HepG2 (cell line): ENCODE data around the gene GDF7. TPM values are rescaled to one million over a fixed set of nuclear protein-coding genes. Genes with fewer than 3 reads are reported as not detected.

ENCODE experiments used
- AKAP8 ChIP-seq: sonication (generic); formaldehyde crosslinking; IDR thresholded peaks from 2 replicates; pipeline ENCODE4 v1.5.1; 2020; ENCODE audit warnings: mild to moderate bottlenecking, missing genetic modification reagents
- ATAD3A ChIP-seq: sonication (generic); formaldehyde crosslinking; IDR thresholded peaks from 2 replicates; pipeline ENCODE4 v1.4.0; 2020; ENCODE audit warnings: missing genetic modification reagents
- DMAP1 ChIP-seq: IDR thresholded peaks from 2 replicates; pipeline ENCODE4 v1.6.1; 2016
- ERF ChIP-seq: IDR thresholded peaks from 2 replicates; pipeline ENCODE4 v1.6.1; 2018; ENCODE audit warnings: missing biosample characterization, missing genetic modification reagents
- HHEX ChIP-seq: IDR thresholded peaks from 2 replicates; pipeline ENCODE4 v1.6.1; 2016; ENCODE audit warnings: control low read depth
- HOXA5 ChIP-seq: sonication (generic); formaldehyde crosslinking; IDR thresholded peaks from 2 replicates; pipeline ENCODE4 v1.4.0; 2020; ENCODE audit warnings: missing genetic modification reagents
- HOXA9 ChIP-seq: sonication (generic); formaldehyde crosslinking; IDR thresholded peaks from 2 replicates; pipeline ENCODE4 v1.8.1; 2022; ENCODE audit warnings: missing genetic modification reagents, mild to moderate bottlenecking, moderate library complexity, borderline replicate concordance
- KDM3A ChIP-seq: IDR thresholded peaks from 2 replicates; pipeline ENCODE4 v1.6.1; 2018; ENCODE audit warnings: low read depth, missing compliant biosample characterization
- MAZ ChIP-seq, 2 experiments: sonication (generic) in 1 of 2; formaldehyde crosslinking in 1 of 2; IDR thresholded peaks; 2 replicates each; pipeline versions ENCODE4 v1.5.0 to v1.6.1; 2012 to 2020; ENCODE audit warnings: low read depth in 2 of 2, mild to moderate bottlenecking in 2 of 2, borderline replicate concordance in 1 of 2, improper control_type of control experiment in 1 of 2, low read length in 1 of 2, missing genetic modification reagents in 1 of 2, moderate library complexity in 1 of 2
- MED1 ChIP-seq: sonication (generic); formaldehyde crosslinking; IDR thresholded peaks from 2 replicates; pipeline ENCODE4 v1.4.0; 2020; ENCODE audit warnings: missing genetic modification reagents
- PAF1 ChIP-seq: IDR thresholded peaks from 2 replicates; pipeline ENCODE4 v1.6.1; 2016; ENCODE audit warnings: missing genetic modification reagents, missing compliant biosample characterization
- REL ChIP-seq: sonication (generic); formaldehyde crosslinking; conservative IDR thresholded peaks from 2 replicates; pipeline ENCODE4 v1.8.0; 2022; ENCODE audit warnings: mild to moderate bottlenecking, missing genetic modification reagents, moderate library complexity
- RELA ChIP-seq: sonication (generic); formaldehyde crosslinking; IDR thresholded peaks from 2 replicates; pipeline ENCODE4 v1.4.0; 2020; ENCODE audit warnings: missing genetic modification reagents
- SCMH1 ChIP-seq: sonication (generic); formaldehyde crosslinking; IDR thresholded peaks from 2 replicates; pipeline ENCODE4 v1.9.0; 2021; ENCODE audit warnings: missing genetic modification reagents, mild to moderate bottlenecking, borderline replicate concordance
- THAP11 ChIP-seq: IDR thresholded peaks from 2 replicates; pipeline ENCODE4 v1.6.1; 2016; ENCODE audit warnings: missing biosample characterization, missing genetic modification reagents
- ZBTB38 ChIP-seq: sonication (generic); formaldehyde crosslinking; IDR thresholded peaks from 2 replicates; pipeline ENCODE4 v1.5.1; 2020; ENCODE audit warnings: mild to moderate bottlenecking, missing genetic modification reagents
- ZNF136 ChIP-seq: sonication (generic); formaldehyde crosslinking; IDR thresholded peaks from 2 replicates; pipeline ENCODE4 v1.8.1; 2022; ENCODE audit warnings: low read depth, mild to moderate bottlenecking, moderate library complexity, missing genetic modification reagents
- ZNF557 ChIP-seq: sonication (generic); formaldehyde crosslinking; IDR thresholded peaks from 2 replicates; pipeline ENCODE4 v1.4.0; 2020; ENCODE audit warnings: missing genetic modification reagents
- ZNF773 ChIP-seq: sonication (generic); formaldehyde crosslinking; IDR thresholded peaks from 2 replicates; pipeline ENCODE4 v1.4.0; 2020; ENCODE audit warnings: missing genetic modification reagents, borderline replicate concordance
- ZNF878 ChIP-seq: sonication (generic); formaldehyde crosslinking; IDR thresholded peaks from 2 replicates; pipeline ENCODE4 v1.8.1; 2023; ENCODE audit warnings: mild to moderate bottlenecking, missing genetic modification reagents, moderate library complexity
- ZZZ3 ChIP-seq: sonication (generic); formaldehyde crosslinking; IDR thresholded peaks from 2 replicates; pipeline ENCODE4 v1.4.0; 2020; ENCODE audit warnings: missing genetic modification reagents, mild to moderate bottlenecking, borderline replicate concordance
- polyA plus RNA-seq, 8 experiments: library from polyadenylated mRNA; depleted of rRNA in 3 of 8; stranded (reverse) in 7 of 8; unstranded in 1 of 8; fragments of >200 nt; fragmentation: Illumina TruSeq in 4 of 8; extraction: Trizol in 4 of 8; gene quantifications; 2 replicates each; pipeline versions ENCODE4 v1.2.1 to v1.2.3, GENCODE V29; 2011 to 2016; ENCODE audit warnings: low read depth in 4 of 8, missing spikeins in 1 of 8, mixed read lengths in 1 of 8; ENCODE audit not compliant: insufficient read depth in 1 of 8
- total RNA-seq, 5 experiments: library from RNA; depleted of rRNA; stranded (reverse); fragments of >200 nt; fragmentation: Illumina TruSeq; extraction: Trizol; gene quantifications; 2 replicates each; pipeline ENCODE4 v1.2.3, GENCODE V29; 2016; ENCODE audit warnings: low read depth in 1 of 5
- TF ChIP-seq, protein P1 (sequence below): sonication (generic); formaldehyde crosslinking; IDR thresholded peaks from 2 replicates; pipeline ENCODE4 v1.5.0; 2020; ENCODE audit warnings: mild to moderate bottlenecking, missing genetic modification reagents, moderate library complexity
- TF ChIP-seq, protein P2 (sequence below): sonication (generic); formaldehyde crosslinking; IDR thresholded peaks from 2 replicates; pipeline ENCODE4 v1.5.0; 2020; ENCODE audit warnings: missing genetic modification reagents
- TF ChIP-seq, protein P3 (sequence below): sonication (generic); formaldehyde crosslinking; IDR thresholded peaks from 2 replicates; pipeline ENCODE4 v1.8.1; 2023; ENCODE audit warnings: mild to moderate bottlenecking, moderate library complexity, missing genetic modification reagents
- TF ChIP-seq, protein P4 (sequence below): sonication (generic); formaldehyde crosslinking; IDR thresholded peaks from 2 replicates; pipeline ENCODE4 v1.5.0; 2020; ENCODE audit warnings: missing genetic modification reagents

Gene GDF7
- total and polyA plus RNA-seq, 2 of the 13 experiments (the other 11 are each of a cell fraction or from before 2014, with no cell fraction given): 1.6 to 15.0 TPM

DNA sequence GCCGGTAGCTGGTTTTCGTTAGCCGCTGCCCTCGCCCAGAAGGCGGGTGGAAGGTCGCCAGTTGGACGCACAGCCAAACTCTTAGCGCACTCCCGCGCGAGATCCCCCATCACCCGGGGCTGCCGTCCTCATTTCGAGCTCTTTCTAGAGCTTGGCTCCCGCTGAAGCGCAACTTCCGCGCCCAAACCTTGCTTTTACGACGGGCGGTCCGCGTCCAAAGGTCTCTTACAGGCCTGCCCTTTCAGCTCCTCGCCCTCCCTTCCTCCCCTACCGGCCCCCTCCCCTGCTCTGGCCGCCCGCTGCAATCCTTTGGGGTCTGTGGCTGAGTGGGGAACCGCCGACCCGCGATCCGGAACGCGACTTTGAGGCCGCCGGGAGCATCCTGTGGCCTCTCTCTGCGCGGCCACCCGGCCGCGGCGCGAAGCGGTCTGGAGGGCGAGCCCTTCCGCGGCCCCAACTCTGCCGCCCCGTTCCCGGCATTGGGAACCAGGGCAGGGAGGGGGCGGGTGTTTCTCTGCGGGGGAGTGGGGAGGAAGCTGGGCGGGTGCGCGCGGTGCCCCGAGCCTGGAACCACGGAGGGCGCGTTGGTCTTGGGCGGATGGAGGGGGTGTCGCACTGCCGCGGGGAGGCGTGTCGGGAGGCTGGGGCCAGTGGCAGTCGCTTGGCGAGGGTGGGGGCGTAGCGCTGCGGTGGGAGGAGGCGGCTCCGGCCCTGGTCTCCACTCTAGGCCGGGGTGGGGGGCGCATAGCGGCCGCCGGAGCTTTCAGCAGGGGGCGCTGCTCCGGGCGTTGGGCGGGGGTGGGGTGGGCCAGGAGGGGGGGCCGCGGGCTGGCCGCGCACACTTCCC lies at the start of gene GDF7 (continued):
- TF ChIP-seq, protein P1, sequence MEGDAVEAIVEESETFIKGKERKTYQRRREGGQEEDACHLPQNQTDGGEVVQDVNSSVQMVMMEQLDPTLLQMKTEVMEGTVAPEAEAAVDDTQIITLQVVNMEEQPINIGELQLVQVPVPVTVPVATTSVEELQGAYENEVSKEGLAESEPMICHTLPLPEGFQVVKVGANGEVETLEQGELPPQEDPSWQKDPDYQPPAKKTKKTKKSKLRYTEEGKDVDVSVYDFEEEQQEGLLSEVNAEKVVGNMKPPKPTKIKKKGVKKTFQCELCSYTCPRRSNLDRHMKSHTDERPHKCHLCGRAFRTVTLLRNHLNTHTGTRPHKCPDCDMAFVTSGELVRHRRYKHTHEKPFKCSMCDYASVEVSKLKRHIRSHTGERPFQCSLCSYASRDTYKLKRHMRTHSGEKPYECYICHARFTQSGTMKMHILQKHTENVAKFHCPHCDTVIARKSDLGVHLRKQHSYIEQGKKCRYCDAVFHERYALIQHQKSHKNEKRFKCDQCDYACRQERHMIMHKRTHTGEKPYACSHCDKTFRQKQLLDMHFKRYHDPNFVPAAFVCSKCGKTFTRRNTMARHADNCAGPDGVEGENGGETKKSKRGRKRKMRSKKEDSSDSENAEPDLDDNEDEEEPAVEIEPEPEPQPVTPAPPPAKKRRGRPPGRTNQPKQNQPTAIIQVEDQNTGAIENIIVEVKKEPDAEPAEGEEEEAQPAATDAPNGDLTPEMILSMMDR (CRISPR knock-in tag): peak; percentile 71
- TF ChIP-seq THAP11 (CRISPR knock-in tag) (no peak), HOXA5 (0 out of 2 replicates have a peak, but pooled peaks have one; percentile 24), ZNF878 (CRISPR knock-in tag) (no peak), ERF (CRISPR knock-in tag) (no peak), ATAD3A (CRISPR knock-in tag) (no peak), ZNF136 (no peak), MED1 (no peak), REL (CRISPR knock-in tag) (0 out of 2 replicates have a peak, but pooled peaks have one; percentile 12), ZNF773 (CRISPR knock-in tag) (no peak; the same call in 1 of the 2 replicates), KDM3A (CRISPR knock-in tag) (0 out of 2 replicates have a peak, but pooled peaks have one; percentile 3), HOXA9 (peak; percentile 80; the same call in 1 of the 2 replicates), ZBTB38 (CRISPR knock-in tag) (no peak; the same call in 1 of the 2 replicates), ZZZ3 (CRISPR knock-in tag) (no peak), RELA (CRISPR knock-in tag) (no peak), AKAP8 (no peak), PAF1 (CRISPR knock-in tag) (no peak), SCMH1 (CRISPR knock-in tag) (no peak), DMAP1 (CRISPR knock-in tag) (0 out of 2 replicates have a peak, but pooled peaks have one; percentile 19), HHEX (no peak), ZNF557 (CRISPR knock-in tag) (no peak; the same call in 1 of the 2 replicates), MAZ (IDR thresholded peaks at IDR 0.05; ENCODE audit: borderline replicate concordance, low read depth, low read length) (peak; percentile 92), MAZ (CRISPR knock-in tag; IDR thresholded peaks at IDR 0.05; ENCODE audit: low read depth) (peak; percentile 57; the same call in 1 of the 2 replicates)
- TF ChIP-seq, protein P2, sequence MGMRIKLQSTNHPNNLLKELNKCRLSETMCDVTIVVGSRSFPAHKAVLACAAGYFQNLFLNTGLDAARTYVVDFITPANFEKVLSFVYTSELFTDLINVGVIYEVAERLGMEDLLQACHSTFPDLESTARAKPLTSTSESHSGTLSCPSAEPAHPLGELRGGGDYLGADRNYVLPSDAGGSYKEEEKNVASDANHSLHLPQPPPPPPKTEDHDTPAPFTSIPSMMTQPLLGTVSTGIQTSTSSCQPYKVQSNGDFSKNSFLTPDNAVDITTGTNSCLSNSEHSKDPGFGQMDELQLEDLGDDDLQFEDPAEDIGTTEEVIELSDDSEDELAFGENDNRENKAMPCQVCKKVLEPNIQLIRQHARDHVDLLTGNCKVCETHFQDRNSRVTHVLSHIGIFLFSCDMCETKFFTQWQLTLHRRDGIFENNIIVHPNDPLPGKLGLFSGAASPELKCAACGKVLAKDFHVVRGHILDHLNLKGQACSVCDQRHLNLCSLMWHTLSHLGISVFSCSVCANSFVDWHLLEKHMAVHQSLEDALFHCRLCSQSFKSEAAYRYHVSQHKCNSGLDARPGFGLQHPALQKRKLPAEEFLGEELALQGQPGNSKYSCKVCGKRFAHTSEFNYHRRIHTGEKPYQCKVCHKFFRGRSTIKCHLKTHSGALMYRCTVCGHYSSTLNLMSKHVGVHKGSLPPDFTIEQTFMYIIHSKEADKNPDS: peak; percentile 59; the same call in 1 of the 2 replicates
- TF ChIP-seq, protein P3, sequence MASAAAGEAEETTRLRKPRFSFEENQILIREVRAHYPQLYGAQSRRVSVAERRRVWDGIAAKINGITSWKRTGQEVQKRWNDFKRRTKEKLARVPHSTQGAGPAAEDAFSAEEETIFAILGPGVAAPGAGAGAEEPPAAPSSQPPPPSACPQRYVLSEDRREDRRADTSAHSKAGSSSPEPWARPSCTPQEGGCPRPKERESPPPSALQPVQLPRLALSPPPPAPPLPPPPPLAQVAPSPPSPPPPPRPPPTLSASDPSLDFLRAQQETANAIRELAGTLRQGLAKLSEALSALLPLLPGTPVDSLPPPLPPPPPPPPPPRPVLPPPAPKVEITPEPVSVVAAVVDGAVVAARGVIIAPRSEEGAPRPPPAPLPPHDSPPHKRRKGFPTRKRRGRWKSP (CRISPR knock-in tag): peak; percentile 94
- TF ChIP-seq, protein P4, sequence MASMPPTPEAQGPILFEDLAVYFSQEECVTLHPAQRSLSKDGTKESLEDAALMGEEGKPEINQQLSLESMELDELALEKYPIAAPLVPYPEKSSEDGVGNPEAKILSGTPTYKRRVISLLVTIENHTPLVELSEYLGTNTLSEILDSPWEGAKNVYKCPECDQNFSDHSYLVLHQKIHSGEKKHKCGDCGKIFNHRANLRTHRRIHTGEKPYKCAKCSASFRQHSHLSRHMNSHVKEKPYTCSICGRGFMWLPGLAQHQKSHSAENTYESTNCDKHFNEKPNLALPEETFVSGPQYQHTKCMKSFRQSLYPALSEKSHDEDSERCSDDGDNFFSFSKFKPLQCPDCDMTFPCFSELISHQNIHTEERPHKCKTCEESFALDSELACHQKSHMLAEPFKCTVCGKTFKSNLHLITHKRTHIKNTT: no peak
